HG03571 (cell line): ENCODE measurements around the gene SPOCK1.
"Not testable (repeated sequence)": the region's sequence is repeated elsewhere in the genome, so short reads cannot be mapped to it uniquely, and the experiment has no call there.

Experiments
- ATAC-seq: cut with Tn5 transposase; IDR thresholded peaks from one replicate; pipeline ENCODE4 v1.9.1; 2021; ENCODE audit not compliant: unreplicated experiment

SPOCK1 gene

DNA sequence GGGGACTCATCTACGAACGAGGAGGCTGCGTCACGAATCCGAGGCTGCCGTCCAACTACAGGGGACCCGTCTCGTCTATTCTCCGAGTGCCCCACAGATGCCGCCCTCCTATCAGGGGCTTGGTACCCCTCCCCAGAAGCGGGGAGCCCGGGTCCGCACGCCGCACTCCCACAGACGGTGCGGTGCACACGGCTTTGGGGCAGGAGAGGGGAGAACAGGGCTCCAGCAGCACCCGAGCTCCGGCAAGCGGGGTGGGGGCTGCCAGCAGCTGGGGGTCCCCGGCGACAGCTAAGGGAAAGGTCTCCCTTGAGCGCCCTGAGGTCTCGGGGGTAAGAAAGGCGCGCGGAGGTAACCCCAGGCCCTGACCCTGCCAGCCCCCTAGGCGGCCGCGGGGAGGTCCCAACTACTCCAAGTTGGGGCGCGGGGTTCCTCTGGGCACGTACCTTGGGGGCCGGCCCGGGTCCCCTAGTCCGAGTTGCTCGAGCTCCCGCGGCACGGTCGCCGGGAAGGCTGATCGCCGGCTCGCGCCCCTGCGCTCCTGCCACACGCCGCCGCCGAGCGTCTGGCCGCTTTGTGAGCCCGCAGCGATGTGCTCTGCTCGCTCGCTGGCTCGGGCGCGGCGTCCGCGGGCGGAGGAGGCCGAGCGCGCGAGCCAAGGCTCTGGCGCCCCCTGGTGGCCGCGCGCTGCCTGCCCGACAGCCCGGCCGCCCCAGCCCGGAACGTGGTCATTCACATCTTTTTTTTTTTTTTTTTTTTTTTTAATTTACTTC lies at the start of gene SPOCK1:
TSS of gene SPOCK1 (minus strand) at position 591 of the 770 bp plus-strand sequence.
- peak; percentile 76 for ATAC-seq

DNA sequence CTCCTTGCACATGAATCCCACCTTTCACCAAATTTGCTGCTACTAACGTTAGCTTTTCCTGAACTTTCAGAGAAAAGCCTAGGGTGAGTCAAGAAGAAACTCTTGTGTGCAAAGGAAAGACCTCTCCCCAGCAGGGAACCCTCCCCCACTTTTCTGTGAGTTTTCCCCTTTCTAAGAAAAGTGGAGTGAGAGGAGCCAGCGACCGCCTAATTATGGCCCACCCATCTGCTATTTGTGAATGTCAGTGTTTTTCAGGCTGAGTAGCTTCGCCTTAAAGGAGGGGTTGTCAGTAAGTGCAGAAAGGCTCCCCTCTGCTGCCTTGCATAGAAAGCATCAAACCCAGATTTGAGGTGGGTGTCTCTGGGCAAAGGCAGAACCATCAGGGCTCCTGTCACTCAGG lies 46.8 kb upstream of the SPOCK1 start:
- no peak for ATAC-seq

DNA sequence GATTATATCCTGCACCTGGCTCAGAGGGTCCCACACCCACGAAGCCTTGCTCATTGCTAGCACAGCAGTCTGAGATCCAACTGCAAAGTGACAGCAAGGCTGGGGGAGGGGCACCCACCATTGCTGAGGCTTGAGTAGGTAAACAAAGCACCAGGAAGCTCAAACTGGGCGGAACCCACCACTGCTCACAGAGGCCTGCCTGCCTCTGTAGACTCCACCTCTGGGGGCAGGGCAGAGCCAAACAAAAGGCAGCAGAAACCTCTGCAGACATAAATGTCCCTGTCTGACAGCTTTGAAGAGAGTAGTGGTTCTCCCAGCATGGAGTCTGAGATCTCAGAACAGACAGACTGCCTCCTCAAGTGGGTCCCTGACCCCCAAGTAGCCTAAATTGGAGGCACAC lies 36.3 kb upstream of the SPOCK1 start:
- not testable (repeated sequence) for ATAC-seq

DNA sequence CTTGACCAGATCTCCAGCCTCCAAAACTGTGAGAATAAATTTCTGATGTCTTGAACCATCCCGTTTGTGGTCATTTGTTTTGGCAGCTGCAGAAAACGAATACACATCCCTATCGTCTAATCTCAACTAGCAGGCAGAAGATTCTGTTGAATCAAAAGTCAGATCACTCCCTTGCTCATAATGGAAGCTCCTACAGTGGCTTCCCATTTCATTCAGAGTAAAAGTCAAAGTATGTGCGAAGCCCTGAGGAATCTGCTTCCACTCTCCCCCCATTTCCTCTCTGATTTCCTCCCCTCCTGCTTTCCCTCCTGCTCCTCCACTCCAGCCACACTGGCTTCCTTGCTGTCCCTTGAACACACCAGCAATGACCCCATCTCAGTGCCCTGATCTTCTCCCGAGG lies 34.8 kb upstream of the SPOCK1 start:
- no peak for ATAC-seq

DNA sequence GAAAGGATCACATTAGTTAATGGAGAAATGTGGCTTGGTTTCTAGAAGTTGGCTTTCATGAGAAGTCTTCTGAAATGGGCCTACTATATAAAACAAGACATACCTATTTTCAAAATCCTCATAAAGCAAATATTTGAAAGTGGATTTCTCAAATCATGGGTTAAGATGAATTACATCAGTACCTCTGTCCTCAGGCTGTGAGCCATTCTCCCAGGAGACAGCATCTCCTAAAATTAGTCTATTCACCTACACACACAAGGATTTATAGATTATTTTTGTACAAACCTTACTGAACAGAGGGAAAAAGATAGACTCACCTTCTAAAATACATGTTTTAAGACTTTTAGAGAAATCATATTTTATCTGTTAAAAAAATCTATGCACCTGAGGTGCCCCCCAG lies 32.1 kb upstream of the SPOCK1 start:
- no peak for ATAC-seq

DNA sequence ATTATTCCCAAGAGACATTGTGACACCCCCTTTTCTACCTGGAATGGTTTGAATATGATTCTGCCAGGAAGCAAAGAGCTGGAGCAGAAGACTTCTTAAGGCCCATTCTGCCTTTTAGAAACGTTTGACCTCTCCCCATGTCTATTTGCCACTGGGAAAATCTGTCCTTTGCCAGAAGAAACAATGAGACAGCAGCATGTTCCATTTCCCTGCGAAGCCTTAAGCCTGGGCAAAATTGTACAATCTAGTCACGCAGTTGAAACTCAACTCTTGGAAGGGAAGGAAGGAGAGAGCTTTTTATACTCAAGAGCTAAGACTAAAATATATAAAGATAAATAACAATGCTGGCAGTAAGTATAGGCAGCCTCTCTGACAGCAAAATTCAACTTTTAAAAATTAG lies 22.1 kb upstream of the SPOCK1 start:
- ATAC-seq, result no peak

DNA sequence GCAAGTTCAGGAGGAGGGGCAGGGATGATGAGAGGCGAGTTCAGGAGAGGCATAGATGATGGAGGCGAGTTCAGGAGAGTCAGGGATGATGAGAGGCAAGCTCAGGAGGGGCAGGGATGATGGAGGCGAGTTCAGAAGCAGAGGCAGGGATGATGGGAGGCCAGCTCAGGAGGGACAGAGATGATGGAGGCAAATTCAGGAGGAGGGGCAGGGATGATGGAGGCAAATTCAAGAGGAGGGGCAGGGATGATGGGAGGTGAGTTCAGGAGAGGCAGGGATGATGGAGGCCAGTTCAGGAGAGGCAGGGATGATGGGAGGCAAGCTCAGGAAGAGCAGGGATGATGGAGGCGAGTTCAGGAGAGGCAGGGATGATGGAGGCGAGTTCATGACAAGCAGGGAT lies 17.8 kb upstream of the SPOCK1 start:
- no peak for ATAC-seq

DNA sequence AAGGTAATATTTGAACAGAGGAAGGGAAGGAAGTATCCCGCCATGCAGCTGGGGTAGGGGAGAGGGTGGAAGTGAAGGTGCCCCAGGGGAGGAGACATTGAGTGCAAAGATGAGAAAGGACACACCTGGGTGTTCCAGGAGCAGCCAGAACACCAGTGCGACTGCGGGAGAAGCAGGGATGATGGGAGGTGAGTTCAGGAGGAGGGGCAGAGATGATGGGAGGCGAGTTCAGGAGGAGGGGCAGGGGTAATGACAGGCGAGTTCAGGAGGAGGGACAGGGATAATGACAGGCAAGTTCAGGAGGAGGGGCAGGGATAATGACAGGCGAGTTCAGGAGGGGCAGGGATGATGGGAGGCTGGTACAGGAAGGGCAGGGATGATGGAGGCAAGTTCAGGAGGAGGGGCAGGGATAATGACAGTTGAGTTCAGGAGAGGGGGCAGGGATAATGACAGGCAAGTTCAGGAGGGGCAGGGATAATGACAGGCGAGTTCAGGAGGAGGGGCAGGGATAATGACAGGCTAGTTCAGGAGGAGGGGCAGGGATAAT lies 17.2 kb upstream of the SPOCK1 start:
- no peak for ATAC-seq

DNA sequence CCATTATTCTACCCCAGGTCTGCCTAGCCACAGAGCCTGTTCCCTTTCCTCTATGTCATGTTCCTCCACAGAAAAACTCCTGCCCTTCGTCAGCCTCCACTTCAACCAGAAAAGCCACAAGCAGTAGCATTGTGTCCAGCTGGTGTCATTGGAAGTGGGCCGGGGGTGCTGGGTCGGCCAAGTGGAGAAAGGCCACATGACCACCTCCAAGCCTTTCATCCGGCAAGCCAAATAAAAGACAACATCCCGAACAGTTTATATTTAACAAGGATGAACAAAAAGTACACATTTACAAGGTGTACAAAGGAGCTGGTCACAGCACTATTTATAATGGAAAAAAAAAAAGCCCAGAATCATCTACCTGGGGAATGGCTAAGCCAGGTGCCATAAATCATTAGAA lies 16.1 kb upstream of the SPOCK1 start:
- no peak for ATAC-seq

DNA sequence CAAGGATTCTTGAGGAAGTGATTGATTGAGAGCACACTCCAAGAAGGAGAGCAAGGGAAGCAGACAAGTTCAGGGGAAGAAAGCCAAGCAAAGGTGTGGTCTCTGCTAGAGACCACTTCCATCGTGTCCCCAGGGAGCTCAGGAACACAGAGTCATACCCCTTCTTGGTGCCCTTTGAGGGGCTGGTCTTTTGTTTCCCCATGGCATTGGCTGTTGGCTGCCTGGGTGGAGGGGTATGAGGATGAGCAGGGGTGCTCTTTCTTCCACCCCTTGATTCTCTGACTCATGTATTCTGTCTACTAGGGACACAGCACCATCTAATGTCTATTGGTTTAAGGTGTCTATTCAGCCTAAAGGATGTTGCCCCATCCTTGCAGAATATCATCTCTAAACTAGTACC lies 11.5 kb upstream of the SPOCK1 start:
- ATAC-seq, result no peak

DNA sequence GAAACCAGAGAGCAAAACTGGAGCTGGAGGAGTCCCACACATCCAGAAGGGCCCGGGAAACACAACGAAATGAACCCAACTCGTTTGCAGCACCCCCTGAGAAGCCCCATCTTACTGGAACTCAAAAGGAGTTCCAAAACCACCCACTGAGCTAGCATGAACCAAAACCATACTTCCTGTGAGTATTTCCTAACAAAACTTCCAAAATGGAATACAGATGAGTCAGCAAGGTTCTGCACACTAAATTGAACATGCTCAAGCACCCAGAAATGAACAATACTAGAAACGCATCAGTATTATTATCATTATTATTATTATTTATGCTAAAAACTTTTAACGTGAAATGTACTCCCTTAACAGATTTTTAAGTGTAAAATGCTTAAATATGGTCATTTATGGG lies 8.0 kb upstream of the SPOCK1 start:
- no peak for ATAC-seq

DNA sequence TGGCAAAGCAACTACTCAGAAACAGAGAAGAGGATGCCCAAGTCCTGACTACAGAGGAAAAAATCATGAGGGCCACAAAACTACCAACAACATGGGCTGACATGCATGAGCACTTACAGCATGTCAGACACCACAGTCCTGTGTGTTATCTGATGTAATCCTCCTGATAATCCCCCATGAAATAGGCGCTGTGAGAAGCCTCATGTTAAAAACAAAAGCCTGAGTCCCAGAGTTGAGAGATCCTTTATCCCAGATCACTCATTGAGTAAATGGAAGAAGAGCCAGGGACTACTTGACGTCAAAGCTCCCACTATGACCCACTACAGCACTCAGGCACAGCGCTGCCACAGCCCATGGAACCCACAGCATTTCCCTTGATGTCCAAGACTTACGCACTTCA lies 7.2 kb upstream of the SPOCK1 start:
- ATAC-seq, result no peak

DNA sequence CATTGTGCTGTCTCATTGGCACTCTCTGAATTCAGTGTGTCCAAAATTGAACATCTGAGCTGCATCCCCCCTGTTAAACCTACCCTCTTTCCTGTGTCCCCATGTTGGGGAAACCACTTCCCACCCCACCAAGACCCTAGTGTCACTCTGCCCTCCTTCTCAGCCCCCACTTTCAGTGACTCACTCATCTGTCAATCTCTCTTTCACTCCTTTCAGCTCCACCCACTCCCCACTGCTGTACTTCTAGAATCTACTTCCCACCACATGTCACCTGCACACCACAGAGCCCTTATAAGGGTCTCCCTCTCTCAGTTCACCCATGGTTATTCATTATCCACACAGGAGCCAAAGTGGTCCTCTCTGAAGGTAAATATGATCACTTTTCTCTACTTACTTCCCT lies 5.8 kb upstream of the SPOCK1 start:
- ATAC-seq, result no peak

DNA sequence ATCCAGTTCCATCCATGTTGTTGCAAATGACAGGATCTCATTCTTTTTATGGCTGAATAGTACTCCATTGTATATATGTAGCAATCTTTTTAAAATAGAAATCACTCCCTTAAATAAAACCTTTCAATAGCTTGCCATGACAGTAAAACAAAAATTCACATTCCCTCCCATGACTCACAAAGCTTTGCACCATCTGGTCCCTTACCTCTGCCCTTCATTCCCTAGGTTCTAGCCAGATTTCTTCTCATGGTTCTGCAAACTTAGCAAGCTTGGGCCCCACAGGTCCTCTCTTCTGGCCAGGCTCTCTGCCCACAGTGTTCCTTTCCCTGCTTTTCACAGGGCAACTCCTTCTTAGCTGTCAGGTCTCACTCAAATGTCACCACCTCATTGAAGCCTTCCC lies 4.3 kb upstream of the SPOCK1 start:
- no peak for ATAC-seq

DNA sequence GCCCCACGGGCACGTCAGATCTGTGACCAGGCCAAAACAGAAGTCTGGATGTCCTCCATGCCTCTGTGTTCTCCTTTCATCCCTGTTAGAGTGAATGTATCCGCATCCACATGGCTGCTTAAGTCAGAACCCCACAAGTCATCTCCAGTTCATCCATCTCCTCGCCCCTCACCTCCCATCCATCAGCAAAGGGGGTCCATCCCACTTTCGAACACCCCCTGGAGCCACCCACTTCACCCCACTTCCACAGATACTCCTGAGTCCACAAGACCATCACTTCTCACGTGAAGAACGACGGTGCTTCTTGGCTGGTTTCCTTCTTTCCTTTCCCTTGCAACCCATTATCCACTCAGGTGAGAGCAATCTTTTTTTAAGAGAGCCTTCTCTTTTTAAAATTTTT lies 3.5 kb upstream of the SPOCK1 start:
- ATAC-seq, result no peak

DNA sequence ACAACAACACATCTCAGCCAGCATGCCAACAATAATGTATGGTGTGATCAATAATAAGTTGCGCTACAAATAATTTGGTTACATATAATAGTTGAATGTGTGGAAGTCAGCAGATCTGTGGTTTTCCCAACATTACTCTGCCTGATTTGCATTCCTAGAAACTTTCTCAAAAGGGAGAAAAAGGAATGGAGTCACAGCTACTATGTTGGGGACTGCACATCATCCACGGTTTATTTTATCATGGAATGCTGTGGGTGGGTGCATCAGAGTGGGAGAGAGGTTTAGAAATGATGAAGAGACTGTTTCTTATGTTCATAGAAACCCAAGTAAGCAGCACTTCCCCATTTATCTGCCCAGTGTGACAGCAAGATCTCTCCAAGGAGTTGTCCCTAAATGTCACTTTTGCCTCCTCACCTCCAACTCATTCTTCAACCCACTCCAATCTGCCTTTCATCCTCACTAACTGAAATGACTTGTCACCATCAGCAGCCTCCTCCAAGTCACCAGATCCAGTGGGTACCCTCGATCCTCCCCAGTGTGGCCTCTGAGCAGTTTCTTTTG lies 2.8 kb upstream of the SPOCK1 start:
- no peak for ATAC-seq

DNA sequence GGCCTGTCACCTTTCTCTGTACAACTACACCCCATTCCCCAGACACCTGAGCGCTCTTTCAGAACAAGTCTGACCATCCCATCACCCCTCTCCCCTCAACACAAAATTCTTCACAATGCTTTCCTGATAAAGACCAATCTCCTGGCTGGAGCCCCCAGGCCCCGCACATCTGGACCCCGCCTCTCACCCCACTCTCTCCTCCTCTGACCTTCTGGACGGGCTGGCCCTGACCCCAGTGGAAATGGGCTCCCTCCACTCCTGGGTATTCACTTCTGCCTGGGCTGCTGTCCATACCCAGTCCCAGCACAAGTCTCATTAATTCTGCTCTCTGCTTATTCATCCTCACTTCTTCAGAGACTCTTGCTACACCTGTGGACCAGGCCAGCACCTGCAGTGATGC lies 2.1 kb upstream of the SPOCK1 start:
- ATAC-seq, result no peak

DNA sequence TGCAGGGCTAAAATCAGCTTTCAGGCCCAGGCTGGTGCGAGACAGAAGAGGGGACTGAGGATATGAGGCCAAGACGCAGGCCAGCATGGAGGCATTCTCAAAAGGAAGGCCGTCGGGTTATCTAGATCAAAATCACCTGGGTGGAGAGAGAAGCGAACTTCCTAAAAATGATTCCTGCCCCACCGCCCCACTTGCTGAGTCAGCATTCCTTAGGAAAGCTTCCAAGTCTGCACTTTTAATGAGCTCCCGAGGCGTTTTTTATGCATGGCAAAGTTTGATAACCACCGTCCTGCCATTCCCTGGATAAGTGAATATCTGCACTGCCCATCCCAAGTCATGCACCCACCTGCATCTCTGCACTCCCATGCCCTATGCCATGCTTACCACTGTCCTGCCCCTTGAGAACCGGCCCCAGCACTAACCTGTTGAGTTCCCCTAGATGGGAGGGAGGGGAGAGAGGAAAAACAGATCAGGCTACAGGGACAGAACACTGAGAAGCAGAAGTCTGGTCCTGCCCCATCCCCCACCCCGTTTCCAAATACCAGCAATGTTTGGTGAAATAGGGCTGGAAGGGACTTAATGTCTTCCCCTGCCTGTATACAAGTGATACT lies 1.6 kb upstream of the SPOCK1 start:
- ATAC-seq, result no peak

DNA sequence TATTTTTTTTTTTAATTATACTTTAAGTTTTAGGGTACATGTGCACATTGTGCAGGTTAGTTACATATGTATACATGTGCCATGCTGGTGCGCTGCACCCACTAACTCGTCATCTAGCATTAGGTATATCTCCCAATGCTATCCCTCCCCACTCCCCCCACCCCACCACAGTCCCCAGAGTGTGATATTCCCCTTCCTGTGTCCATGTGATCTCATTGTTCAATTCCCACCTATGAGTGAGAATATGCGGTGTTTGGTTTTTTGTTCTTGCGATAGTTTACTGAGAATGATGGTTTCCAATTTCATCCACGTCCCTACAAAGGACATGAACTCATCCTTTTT lies 351 bp upstream of the SPOCK1 start:
- ATAC-seq, result not testable (repeated sequence)

DNA sequence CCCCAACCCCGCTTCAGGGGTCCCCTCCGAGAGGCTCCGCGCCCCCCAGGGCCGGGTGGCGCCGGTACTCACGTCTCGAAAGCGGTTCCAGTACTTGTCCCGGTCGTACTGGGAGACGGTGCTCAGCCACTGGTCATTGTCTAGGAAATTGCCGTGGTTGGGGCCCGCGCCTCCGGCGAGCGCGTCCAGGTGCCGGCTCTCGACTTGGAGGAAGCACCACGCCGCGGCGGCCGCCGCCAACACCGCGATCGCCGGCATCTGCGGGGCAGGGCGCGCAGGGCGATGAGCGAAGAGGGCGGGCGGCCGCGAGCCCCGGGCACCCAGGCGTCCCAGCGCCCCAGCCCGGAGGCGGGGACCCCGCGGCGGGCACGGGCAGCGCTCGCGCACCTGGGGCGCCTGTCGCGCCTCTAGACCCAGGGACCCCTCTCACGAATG lies 808 bp downstream of the SPOCK1 start:
- ATAC-seq, result no peak

DNA sequence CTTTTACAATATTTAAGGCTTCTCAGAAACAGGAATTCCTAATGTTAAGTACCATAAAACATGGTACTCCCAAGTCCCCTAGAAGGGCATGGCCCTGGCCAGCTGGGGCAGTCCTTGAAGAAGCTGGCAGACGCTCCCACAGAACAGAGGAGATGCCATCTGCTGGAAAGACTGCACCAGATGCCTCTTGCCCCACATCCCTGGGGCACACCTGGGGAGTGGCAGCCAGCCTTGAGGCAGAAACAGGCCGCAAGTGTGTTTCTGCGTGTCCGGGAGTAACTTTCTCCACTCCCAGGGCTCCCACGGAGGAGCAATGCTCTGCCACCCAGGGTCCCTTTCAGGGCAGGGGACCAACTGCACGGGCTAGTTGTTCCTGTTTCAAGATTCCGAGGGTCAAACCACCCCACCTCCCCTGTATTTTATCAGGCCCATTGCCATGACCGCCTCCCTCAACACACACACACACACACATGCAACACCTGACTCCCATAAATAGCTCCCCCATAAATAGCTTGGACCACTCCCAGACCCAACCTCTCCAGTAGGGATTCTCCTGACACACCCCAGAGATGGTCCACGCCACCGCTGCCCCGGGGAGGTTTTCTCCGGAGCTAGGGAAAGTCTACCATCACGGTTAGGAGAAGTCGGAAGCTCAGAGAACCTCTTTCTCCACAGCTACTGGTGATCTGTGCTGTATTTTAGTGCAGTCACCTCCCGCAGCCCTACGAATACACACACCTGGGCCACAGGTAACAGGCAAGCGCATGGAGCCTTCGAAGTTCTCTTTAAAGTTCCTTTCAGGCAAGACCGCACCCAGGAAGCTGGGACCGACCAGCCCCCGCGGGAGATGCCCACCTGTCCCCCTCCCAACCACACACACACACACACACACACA lies 1.5 kb downstream of the SPOCK1 start:
- no peak for ATAC-seq
